Activated CD8-positive, alpha-beta memory T cell treated with anti-CD3 and anti-CD28 coated beads, Interleukin-2, amount 10 ng/mL, durations not matched to agents 7 days and 5 days (primary cell): ENCODE measurements around the gene RNU1-2. TPM values are rescaled to one million over a fixed set of nuclear protein-coding genes. Genes with fewer than 3 reads are reported as not detected.
"Not testable (repeated sequence)": the region's sequence is repeated elsewhere in the genome, so short reads cannot be mapped to it uniquely, and the experiment has no call there.

Experiments used
- ATAC-seq: fragments of 150-1000 bp; cut with Tn5 transposase; one replicate; pipeline ENCODE4 v1.10.0; 2021; ENCODE audit warnings: moderate library complexity
- CTCF ChIA-PET: fragments of 350-600 bp; sonication (Branson Sonifier 250); formaldehyde crosslinking; loops from one replicate; lab custom pipeline; 2021; ENCODE audit warnings: antibody characterized with exemption; lab: Charles Lee
- DNase-seq: peaks from one replicate; pipeline ENCODE4 v3.0.0-alpha.2; 2020
- H3K27ac Mint-ChIP-seq: one replicate; pipeline ENCODE4 v1.8.0; 2021; ENCODE audit warnings: mild to moderate bottlenecking, mixed read lengths
- H3K27me3 Mint-ChIP-seq: one replicate; pipeline ENCODE4 v1.8.0; 2021; ENCODE audit warnings: mixed read lengths
- H3K36me3 Mint-ChIP-seq: one replicate; pipeline ENCODE4 v1.8.0; 2021; ENCODE audit warnings: mild to moderate bottlenecking, mixed read lengths
- H3K4me1 Mint-ChIP-seq: one replicate; pipeline ENCODE4 v1.8.0; 2021; ENCODE audit warnings: mixed read lengths
- H3K4me3 Mint-ChIP-seq: one replicate; pipeline ENCODE4 v1.8.0; 2021; ENCODE audit warnings: mild to moderate bottlenecking, moderate library complexity, mixed read lengths
- H3K9me3 Mint-ChIP-seq: one replicate; pipeline ENCODE4 v1.8.0; 2022; ENCODE audit warnings: low read depth, mixed read lengths
- microRNA-seq: library from miRNA; unstranded; fragments of <30 nt; microRNA quantifications from one replicate; pipeline ENCODE4 v1.2.0, GENCODE V29; 2022
- total RNA-seq, 2 experiments: library from RNA; stranded (reverse); gene quantifications; one replicate each; pipeline ENCODE4 v1.2.3, GENCODE V29; 2021

RNU1-2 gene
- total RNA-seq, 2 experiments from 2014 or later = 922 to 3,744 TPM

- DNase-seq, H3K27me3 Mint-ChIP-seq, H3K4me3 Mint-ChIP-seq, H3K27ac Mint-ChIP-seq, H3K36me3 Mint-ChIP-seq, H3K9me3 Mint-ChIP-seq, H3K4me1 Mint-ChIP-seq, CTCF ChIA-PET, ATAC-seq: not testable (repeated sequence)
Measured at GRCh38 chr1:16929146-16930041, 33.6 kb downstream of the RNU1-2 start.

- not testable (repeated sequence) for ATAC-seq, H3K9me3 Mint-ChIP-seq, DNase-seq, H3K27me3 Mint-ChIP-seq, H3K27ac Mint-ChIP-seq, H3K4me1 Mint-ChIP-seq, H3K4me3 Mint-ChIP-seq, H3K36me3 Mint-ChIP-seq
- CTCF ChIA-PET = interaction anchor here (1.2 kb wide), 1 partner anchor 13 kb away, joined by 4 read pairs; no protein-coding TSS in a partner anchor
Measured at GRCh38 chr1:16931206-16931934, 35.6 kb downstream of the RNU1-2 start.

DNA sequence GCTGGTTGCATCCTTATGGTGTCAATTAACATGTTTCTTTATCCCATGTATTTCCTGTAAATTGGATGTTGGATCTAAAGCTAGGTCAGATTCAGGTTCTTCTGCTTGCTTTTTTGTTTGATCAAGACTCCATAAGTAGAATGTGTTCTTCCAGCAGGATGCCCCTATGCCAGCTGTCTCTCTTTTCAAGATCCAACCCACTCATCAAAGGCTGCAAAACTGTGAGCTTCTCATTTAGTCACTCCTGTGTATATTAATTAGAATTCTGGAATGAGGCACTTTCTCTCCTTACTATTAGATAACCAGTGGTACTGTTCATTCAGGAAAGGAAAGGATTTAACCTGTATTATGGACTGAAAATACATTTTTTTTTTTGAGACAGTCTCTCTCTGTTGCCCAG, 38.2 kb downstream of the RNU1-2 start:
- H3K36me3 Mint-ChIP-seq, H3K9me3 Mint-ChIP-seq, DNase-seq: not testable (repeated sequence)

DNA sequence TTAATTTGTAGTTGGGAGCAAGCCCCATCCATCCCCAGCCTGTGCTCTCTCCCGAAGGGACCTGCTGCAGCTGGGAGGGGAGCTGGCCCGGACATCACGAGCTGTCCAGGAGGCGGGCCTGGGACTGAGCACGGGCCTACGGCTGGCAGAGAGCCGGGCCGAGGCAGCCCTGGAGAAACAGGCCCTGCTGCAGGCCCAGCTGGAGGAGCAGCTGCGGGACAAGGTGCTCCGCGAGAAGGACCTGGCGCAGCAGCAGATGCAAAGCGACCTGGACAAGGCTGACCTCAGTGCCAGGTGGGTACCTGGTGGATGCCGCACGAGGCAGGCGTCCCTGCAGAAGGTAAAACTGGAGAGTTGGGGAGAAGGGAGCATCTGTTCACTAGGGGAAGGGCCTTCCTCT, 40.8 kb downstream of the RNU1-2 start:
- CTCF ChIA-PET = interaction anchor here (1.0 kb wide), 1 partner anchor 24 kb away, joined by 5 read pairs; no protein-coding TSS in a partner anchor
- H3K27me3 Mint-ChIP-seq, H3K36me3 Mint-ChIP-seq, H3K4me1 Mint-ChIP-seq, H3K9me3 Mint-ChIP-seq, H3K4me3 Mint-ChIP-seq, DNase-seq, ATAC-seq, H3K27ac Mint-ChIP-seq: not testable (repeated sequence)

More for the DNA sequence above, 38.2 kb downstream of the RNU1-2 start:
- H3K4me3 Mint-ChIP-seq, ATAC-seq, H3K27me3 Mint-ChIP-seq, H3K4me1 Mint-ChIP-seq, CTCF ChIA-PET, H3K27ac Mint-ChIP-seq: not testable (repeated sequence)

DNA sequence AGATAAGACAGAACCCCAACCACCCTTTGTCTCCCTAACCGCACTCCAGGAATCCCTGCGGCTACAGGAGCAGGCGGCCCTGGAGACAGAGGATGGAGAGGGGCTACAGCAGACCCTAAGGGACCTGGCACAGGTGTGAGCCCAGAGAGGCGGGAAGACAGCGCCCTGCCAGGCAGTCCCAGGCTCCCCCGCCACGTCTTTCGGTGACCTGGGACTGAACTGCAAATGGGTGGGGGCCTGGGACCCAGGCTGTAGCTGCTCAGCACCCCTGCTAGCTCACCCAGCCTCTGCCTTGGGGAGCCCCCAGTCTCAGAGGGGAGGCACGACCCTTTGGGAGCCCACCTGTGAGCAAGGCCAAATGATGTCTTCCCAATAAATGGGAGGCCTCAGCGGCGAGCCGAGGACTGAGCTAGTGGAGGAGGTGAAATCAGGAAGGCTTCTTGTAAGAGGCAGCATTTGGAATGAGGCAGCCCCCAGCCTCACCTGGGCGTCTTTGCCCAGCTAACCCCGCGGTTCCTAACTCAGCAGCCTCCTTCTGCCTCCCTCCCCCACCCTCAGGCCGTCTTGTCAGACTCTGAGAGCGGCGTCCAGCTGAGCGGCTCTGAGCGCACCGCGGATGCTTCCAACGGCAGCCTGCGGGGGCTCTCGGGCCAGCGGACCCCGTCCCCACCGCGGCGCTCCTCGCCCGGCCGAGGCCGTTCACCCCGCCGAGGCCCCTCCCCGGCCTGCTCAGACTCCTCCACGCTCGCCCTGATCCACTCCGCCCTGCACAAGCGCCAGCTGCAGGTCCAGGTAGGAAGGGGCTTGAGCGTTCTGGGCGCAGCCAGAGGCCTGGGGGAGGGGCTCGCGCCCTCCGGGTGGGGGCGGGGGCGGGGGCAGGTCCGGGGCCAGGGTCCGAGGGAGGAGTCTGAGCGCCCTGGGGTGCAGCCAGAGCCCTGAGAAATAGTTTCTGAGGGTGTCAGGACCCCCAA, 42.9 kb downstream of the RNU1-2 start:
- H3K4me1 Mint-ChIP-seq = no peaks in the 10 kb centered on the region
- H3K27ac Mint-ChIP-seq = no peak overlapping the region
- H3K9me3 Mint-ChIP-seq = no peaks in the 10 kb centered on the region
- H3K27me3 Mint-ChIP-seq = no peaks in the 10 kb centered on the region
- CTCF ChIA-PET = no interaction called here
- H3K4me3 Mint-ChIP-seq = no peak overlapping the region
- ATAC-seq = no peak
- H3K36me3 Mint-ChIP-seq = no peaks in the 10 kb centered on the region
- DNase-seq = no peak

GRCh38 chr1:16939386-16940180, 43.8 kb downstream of the RNU1-2 start:
- H3K27me3 Mint-ChIP-seq, H3K9me3 Mint-ChIP-seq, H3K27ac Mint-ChIP-seq, DNase-seq, H3K4me1 Mint-ChIP-seq, CTCF ChIA-PET, H3K36me3 Mint-ChIP-seq, H3K4me3 Mint-ChIP-seq: not testable (repeated sequence)
- peak; percentile 23 for ATAC-seq

DNA sequence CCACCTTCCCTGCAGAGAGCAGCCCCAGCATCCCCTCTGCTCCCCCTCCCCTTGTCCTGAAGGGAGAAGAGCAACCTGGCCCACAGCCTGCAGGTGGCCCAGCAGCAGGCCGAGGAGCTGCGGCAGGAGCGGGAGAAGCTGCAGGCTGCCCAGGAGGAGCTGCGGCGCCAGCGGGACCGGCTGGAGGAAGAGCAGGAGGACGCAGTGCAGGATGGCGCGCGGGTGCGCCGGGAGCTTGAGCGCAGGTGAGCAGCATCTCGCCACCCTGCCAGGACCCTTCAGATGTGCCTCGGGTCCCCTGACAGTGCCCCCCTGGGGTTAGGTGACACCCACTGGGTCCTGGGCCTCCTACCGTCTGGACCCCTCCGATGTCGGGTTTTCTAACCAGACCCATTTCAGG, 48.3 kb downstream of the RNU1-2 start:
- no peak overlapping the region for H3K4me3 Mint-ChIP-seq
- DNase-seq = no peak
- no peak for ATAC-seq
- no peaks in the 10 kb centered on the region for H3K9me3 Mint-ChIP-seq
- CTCF ChIA-PET = interaction anchor here (3.8 kb wide), 1 partner anchor 16 kb away, joined by 12 read pairs; no protein-coding TSS in a partner anchor
- H3K4me1 Mint-ChIP-seq = no peaks in the 10 kb centered on the region
- H3K27ac Mint-ChIP-seq = no peak overlapping the region
- no peaks in the 10 kb centered on the region for H3K27me3 Mint-ChIP-seq
- no peaks in the 10 kb centered on the region for H3K36me3 Mint-ChIP-seq

DNA sequence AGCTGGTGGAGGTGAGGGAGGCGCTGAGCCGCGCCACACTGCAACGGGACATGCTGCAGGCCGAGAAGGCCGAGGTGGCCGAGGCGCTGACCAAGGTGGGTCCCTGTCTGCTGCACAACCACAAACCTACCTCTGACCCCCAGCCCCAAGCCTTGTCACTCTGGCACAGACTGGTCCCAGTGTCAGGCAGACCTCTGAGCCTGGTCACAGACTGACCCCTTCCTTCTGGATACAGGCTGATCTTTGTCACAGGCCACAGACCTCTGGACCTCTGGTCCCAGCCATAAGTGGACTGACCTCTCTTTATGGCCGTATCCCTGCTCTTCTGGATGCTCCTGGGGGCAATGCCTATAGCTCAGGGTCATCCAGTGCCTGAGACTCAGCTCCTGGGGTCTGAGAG, 49.7 kb downstream of the RNU1-2 start:
- H3K27ac Mint-ChIP-seq, H3K36me3 Mint-ChIP-seq: not testable (repeated sequence)

More for the DNA sequence above, 49.7 kb downstream of the RNU1-2 start:
- not testable (repeated sequence) for H3K4me3 Mint-ChIP-seq, DNase-seq, H3K27me3 Mint-ChIP-seq, H3K9me3 Mint-ChIP-seq, H3K4me1 Mint-ChIP-seq, ATAC-seq
- CTCF ChIA-PET = interaction anchor here (1.6 kb wide), 1 partner anchor 324 kb away, joined by 11 read pairs; no protein-coding TSS in a partner anchor

Small RNAs within 50 kb of the gene (microRNA-seq; reads per million reads assigned to microRNA genes)
- not detected for gene MIR3675

Other genes with a start within 250 kb of the RNU1-2 start
- 1,000 to 10,000 TPM in 1 of 2 experiments, 100 to 1,000 TPM in 1; 922 to 3,744 TPM for gene RNU1-3, start 229.0 kb upstream of the RNU1-2 start, total RNA-seq
- gene RNU1-4, start 155.5 kb upstream of the RNU1-2 start, total RNA-seq = 1,000 to 10,000 TPM in 1 of 2 experiments, 100 to 1,000 TPM in 1; 922 to 3,744 TPM
- gene CROCC, start 26.0 kb downstream of the RNU1-2 start, total RNA-seq = 10 to 100 TPM; 20.5 to 26.6 TPM
- gene MFAP2, start 84.6 kb downstream of the RNU1-2 start, total RNA-seq = not detected
- gene ATP13A2, start 115.9 kb downstream of the RNU1-2 start, total RNA-seq = 10 to 100 TPM; 49.2 to 52.9 TPM
- gene SDHB, start 158.1 kb downstream of the RNU1-2 start, total RNA-seq = 100 to 1,000 TPM; 108 TPM
- gene PADI2, start 223.5 kb downstream of the RNU1-2 start, total RNA-seq = under 1 TPM; 0.09 to 0.23 TPM